GM12872 (cell line): ENCODE data around the gene CD302.

Source experiments
- CTCF ChIP-seq: IDR thresholded peaks from 3 replicates; pipeline ENCODE4 v1.5.1; 2011; ENCODE audit warnings: low read depth, mild to moderate bottlenecking, low read length, moderate library complexity; ENCODE audit not compliant: insufficient read depth

CD302 gene

GRCh38 chr2:159792036-159792435 is 6.0 kb downstream of the CD302 start:
- TF ChIP-seq CTCF, result no peak

DNA sequence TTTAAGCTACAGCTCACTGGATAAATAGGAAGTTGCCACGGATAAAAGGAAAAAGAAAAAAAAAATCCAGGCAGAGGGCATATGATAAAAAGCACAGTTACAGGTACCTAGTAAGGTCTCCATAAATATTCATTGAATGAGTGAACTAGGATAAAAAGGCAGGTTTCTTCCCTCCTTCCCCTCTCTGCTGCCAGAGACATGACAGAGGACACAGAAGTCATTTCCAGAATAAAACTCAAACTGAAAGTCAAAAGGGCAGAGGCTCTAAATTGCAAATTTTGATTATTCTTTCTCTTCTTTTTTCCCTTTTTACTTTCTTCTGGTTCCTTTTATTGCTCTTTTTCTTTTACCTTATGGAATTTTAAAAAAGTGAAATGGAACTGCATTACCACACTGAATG is 7.7 kb downstream of the CD302 start:
- no peak for TF ChIP-seq CTCF

DNA sequence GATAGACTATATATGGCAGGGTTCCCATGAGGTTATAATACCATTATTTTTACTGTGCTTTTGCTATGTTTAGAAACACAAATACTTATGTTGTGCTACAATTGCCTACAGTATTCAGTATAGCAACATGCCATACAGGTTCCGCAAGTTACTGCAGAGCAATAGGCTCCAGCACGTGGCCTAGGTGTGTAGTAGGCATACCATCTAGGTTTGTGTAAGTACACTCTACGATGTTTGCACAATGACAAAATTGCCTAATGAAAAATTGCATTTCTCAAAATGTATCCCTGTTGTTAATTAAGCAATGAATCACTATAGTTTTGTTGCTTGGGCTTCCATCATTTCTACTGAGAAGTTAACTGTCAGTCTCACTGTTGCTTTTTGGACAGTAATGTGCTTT is 9.8 kb downstream of the CD302 start:
- TF ChIP-seq CTCF, result no peak

- no peak for TF ChIP-seq CTCF
These were observed 11.1 kb downstream of the CD302 start for GRCh38 chr2:159786938-159787337.

- TF ChIP-seq CTCF, result no peak
These were observed 12.8 kb downstream of the CD302 start for GRCh38 chr2:159785195-159785594.

DNA sequence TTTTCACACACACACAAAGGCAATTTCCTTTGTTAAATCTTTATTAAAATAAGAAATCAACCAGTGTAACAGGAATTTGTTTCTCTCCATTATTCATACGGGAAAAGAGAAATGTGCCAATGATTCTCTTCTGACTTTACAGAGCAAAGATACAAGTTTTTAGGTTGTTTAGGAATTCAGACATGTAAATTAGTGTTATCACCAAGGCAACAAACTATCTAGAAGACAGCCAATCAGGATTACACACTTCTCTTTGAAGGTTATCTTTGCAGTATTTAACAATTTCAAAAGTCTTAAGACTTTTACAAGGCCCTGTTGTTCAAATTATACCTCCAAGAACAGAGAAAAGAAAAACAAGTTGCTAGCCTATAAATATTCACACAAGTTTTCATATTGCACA is 14.5 kb downstream of the CD302 start:
- no peak for TF ChIP-seq CTCF

DNA sequence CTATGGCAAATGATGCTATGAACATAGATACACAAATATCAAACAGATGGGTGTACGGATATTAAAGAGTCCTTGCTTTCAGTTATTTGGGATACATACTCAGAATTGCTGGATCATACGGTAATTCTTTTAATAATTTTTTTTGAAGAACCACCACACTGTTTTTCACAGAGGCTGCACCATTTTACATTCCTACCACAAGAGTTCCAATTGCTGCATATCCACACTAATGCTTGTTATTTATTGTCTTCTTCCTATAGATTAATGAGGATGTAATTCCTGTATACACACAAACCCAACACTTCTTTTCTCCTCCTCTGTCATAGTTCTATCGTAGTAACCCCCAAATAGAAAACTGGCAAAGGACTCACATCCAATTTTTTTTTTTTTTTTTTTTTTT is 21.7 kb downstream of the CD302 start:
- no peak for TF ChIP-seq CTCF

GRCh38 chr2:159775021-159775420 is 23.0 kb downstream of the CD302 start:
- TF ChIP-seq CTCF, result no peak
